GM10266 (cell line): ENCODE data around the gene ERCC3.

Experiments used
- DNase-seq: peaks from one replicate; pipeline ENCODE4 v3.0.0; 2012; ENCODE audit errors: extremely low spot score
- CTCF ChIP-seq: IDR thresholded peaks from 2 replicates; pipeline ENCODE4 v1.5.1; 2012; ENCODE audit warnings: mild to moderate bottlenecking, low read depth; ENCODE audit not compliant: control insufficient read depth, insufficient read depth; ENCODE audit errors: missing control alignments

ERCC3 gene

GRCh38 chr2:127293748-127294562 lies at the start of gene ERCC3:
TSS of gene ERCC3 (minus strand) at chr2:127294144. CDS start at chr2:127294081, 63 bp downstream.
- peak; percentile 93 for DNase-seq

GRCh38 chr2:127343277-127343676 lies 49.3 kb upstream of the ERCC3 start:
- TF ChIP-seq CTCF, result no peak
- DNase-seq, result no peak

More at GRCh38 chr2:127293748-127294562, at the start of gene ERCC3:
- TF ChIP-seq CTCF, result no peak

GRCh38 chr2:127342101-127342500 lies 48.2 kb upstream of the ERCC3 start:
- DNase-seq, result no peak

GRCh38 chr2:127332335-127332734 lies 38.4 kb upstream of the ERCC3 start:
- no peak for TF ChIP-seq CTCF
- DNase-seq, result no peak

More at GRCh38 chr2:127342101-127342500, 48.2 kb upstream of the ERCC3 start:
- TF ChIP-seq CTCF, result no peak

- TF ChIP-seq CTCF, result no peak
- DNase-seq, result no peak
These were observed 36.8 kb upstream of the ERCC3 start for GRCh38 chr2:127330753-127331152.

GRCh38 chr2:127326289-127326945 lies 32.5 kb upstream of the ERCC3 start:
- DNase-seq, result no peak
- TF ChIP-seq CTCF, result no peak

- no peak for DNase-seq
- peak; percentile 47 for TF ChIP-seq CTCF
These were observed 30.7 kb upstream of the ERCC3 start for GRCh38 chr2:127324635-127325034.
